NCI-H1694 treated with DMSO at 0.1 percent for 48 hours (cell line): ENCODE results near the gene ZCCHC2.

Experiments used
- DNase-seq: peaks from one replicate; lab custom pipeline; 2025; lab: John Stamatoyannopoulos, UW

The ZCCHC2 gene

DNA sequence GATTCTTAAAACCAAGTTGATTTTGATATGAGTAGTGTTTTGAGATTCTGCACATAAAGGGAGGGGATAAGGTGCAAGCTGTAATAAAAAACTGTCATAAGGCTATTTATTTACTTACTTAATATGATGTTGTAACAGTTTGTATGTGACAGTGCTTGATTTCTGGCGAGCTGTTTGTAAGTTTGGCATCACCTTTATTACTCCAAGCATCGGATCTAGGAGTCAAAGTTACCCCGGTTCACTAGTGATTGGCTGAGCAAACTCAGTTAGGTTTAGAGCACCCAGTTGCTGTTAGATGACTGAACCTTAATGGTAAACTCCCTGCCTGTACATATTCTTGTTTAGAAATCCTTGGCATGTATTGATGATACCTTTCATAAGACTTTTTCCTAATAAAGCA, 16.1 kb downstream of the ZCCHC2 start:
- no peak for DNase-seq

DNA sequence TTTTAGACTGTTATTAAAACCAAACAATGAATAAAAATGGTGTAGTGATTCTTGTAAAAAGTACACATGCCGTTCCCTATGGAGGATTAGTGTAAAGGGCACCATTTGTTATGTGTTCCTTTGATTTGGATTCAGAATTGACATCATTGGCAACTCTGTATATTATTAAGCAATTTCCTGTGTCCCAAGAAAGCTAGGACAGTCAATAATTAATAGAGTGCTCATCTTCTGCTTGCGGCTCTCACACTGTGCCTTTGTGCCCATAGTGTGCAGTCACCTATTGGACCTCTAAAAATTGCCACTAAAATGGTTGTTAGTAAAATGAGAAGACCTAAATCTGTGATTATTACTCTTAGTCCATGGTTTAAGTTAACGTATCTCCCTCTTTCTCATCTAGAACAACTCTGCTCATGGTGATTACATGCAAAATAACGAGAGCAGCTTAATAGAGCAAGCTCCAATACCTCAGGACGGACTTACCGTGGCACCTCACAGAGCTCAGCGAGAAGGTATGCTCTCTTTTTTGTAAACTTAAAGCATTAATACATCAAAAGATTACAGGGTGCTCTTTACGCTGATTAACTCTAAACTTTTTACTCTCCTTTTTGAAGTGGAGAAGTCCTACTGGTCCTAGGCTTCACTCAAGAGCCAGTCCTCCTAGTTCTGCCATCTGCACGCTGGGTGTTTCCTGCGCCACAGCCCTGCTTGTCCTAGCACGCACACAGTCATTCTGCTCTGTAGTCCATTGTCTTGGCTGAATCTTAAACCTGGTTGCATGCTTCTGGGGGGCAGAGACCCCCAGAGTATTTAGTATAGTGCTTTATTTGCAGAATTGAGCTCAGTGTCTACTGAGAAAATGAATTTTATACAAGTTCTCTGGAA, 16.7 kb downstream of the ZCCHC2 start:
- DNase-seq, result no peak

DNA sequence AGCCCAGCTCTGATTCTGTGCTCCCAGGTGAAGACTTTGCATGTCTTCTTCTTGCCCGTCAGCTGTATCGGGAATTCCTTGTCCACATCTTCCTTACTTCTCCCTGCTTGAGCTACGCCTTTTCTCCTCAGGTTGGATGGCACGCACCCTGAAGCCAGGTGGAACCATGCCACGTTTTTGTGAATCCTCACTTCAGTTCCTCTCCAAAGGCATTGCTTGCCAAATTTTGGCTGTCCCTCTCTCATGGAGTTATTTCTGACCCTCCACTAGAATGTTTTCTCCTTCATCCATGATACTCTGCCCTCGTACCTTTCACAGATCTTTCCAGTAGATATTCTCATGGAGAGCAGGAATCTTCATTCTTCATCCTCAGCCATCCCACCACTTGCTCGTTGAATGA, 20.2 kb downstream of the ZCCHC2 start:
- DNase-seq, result no peak

DNA sequence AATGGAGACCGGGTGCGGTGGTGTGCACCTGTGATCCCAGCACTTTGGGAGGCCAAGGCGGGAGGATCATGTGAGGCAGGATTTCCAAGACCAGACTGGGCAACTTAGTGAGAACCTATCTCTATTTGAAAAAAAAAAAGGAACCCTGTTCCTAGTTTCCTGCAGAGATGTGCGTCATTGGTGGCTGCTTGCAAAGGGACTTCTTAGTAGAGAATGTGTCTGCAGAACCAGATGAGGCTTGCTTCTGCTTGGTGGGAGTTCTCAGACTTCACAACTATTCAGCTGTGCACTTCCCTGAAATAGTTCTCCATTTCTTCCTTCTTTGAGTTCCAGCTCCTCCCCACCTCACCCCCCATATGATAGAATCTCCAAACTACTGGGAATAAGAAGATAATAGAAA, 22.3 kb downstream of the ZCCHC2 start:
- DNase-seq, result no peak

DNA sequence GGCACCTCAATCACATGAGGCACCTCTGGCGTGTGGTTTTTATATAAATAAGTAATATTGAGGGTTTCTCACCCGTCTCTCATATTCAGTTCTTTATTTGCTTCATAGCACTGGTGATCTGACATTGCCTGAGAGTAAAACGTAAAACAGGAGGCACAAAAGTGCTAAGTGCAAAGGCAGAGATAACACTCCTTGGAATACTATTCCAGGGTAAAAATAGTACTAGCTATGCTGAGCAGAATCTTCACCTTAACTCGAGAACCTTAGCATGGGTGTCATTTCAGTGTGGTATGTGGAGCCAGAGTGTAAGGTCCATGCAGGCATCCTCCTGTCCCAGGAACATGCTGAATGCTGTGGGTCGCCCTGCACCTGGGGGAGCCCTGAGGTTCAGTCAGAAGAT, 26.9 kb downstream of the ZCCHC2 start:
- DNase-seq, result no peak

DNA sequence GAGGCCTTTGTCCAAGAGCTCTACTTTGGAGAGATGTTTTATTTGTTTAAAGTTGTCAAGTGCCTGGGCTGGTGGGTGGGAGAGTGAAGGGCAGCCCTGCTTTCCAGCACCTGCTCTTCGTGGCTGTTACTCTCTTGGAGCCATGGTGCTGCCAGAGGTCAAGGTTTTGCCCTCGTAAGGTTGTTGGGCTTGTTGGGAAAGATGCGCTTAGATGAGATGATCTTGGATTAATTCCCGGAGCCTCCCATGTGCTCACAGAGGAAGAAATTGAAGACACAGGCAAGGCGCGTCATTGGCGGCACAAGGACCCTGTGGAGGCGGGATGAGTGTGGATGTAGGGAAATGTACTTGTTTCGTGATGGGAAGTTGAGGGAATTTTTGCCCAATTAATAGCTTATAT, 27.9 kb downstream of the ZCCHC2 start:
- no peak for DNase-seq

DNA sequence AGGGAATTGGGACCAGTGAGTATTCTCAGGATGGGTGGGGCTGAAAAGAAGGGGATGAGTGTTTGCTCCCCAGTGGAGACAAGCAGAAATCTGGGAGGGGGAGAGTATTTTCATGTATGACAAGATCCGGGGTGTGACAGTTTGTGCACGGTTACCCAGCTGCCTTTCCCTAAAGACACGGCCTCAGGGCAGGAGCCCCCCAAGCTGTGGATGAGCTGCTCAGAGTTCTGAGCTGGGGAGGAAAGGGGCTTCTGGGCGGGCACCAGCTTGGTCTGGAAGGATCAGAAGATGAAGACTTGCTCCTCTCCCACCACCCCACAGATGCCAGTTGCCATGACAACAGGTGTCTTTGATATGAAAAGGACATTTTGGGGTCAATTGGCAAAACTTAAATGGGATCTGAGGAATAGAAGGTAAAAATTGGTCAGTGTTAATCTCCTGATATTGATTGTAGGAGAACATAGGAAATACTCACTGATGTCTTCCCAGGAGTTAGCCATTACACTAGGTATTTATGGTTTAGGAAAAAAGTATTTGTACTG, 29.2 kb downstream of the ZCCHC2 start:
- DNase-seq, result no peak

DNA sequence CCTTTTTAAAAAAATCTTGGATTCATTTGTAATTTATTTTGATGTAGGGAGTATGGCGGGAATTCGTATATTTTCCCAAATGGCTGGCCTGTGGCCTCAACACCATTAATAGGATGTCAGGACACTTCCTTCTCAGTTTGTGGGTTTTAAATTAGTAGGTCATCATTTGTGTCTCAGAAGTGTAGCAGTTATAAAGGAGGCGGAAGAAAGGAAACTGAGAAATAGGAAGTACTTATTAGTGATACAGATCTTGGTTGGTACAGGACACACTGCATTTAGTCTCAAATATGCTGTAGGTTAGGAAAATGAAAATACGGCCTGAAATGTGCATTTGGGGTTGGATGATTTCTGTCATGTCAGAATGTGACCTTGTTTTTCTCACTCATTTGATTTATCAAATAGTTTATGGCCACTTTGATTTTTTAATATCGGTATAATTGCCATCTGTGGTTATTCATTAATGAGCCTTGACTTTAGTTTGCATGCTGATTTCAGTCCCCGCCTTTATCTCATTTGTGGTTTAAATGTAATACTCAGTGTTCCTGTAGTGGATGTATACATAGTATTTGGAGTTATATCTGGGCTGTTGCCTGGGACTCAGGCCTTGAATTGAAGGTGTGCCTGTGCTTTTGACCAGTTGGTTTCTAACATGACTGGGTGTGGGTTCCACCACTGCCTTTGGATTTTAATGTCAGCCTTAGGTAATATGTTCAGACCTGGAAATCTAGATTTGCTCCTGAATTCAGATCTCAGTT, 31.4 kb downstream of the ZCCHC2 start:
- DNase-seq, result no peak

DNA sequence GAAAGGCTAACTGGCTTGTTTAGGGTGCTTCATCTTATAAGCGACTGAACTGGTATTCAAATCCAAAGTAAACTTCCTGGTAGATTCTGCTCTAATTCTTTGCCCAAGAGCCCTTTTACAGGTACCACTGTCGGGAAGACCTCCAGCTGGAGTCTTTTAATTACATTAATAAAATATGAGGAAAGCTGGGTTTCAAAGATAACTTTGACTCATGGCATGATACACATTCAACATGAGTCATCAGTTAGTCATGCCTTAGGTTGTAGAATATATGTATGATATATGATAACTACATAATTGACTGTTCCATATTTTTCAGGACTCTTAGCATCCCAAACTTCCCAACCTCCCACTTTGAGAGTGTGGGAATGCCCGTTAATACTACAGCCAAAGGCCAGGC, 32.3 kb downstream of the ZCCHC2 start:
- no peak for DNase-seq

DNA sequence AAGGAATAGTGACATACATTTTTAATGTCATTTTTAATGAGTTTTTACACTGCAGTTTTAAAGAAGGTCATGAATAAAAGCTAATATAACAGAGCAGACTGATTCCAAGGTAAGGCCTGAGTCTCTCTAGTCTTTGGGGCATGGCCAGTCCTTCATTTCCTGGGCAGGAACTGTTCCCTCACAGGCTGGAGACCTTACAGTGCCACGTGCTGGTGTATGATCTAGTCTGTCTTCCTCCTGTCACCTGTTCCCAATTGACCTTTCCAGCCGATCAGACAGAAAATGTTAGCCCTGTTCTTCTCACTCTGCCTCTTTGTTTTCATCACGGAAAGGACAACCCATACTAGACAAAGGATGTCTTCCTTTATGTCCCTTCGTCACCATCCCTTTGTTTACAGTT, 33.6 kb downstream of the ZCCHC2 start:
- DNase-seq, result no peak

DNA sequence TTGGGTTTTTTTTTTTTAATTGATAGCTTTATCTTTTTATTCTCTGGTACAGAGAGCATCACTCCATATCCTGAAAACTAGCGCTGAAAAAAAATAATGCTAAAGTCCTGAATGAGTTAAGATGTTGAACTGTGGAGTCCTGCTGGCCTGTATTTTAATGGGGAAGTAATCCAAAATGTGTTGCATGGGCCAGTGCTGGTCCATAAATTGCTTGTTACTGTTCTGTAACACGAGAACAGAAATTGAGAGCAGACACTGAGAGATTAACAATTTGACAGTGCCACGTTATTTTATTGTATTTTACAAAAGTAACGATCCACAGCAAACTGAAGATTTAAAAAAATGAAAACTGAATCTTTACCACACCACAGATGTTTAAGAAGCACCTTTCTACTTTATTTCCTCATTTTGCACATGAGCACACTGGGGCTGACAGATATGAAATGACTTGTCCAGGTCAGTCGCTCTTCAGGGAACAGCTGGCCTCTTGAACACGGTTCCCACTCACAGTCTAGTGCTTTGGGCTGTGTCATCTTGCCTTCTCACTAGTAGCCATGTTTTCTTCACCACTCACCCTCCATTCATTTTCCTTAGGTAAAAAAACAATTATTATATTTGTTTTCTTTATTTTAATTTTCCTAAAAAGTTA, 35.3 kb downstream of the ZCCHC2 start:
- DNase-seq, result no peak

DNA sequence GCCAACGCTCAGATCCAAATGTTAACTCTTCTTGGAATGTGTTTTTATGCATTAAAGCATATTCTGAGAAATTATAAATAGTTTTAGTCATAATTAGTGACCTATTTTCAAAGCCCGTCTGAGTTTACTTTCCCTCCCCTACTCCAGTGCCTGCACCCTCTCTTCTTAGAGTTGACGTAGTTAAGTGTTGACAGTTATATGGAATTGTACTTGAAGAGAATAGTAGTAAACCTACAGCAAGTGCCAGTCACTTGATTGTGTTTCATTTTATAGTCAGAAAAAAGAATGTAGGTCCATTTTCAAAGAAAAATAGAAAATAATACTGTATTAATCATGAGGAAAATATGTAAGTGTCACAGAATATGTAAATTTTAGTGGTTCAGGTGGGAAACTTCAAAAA, 41.2 kb downstream of the ZCCHC2 start:
- DNase-seq, result no peak

DNA sequence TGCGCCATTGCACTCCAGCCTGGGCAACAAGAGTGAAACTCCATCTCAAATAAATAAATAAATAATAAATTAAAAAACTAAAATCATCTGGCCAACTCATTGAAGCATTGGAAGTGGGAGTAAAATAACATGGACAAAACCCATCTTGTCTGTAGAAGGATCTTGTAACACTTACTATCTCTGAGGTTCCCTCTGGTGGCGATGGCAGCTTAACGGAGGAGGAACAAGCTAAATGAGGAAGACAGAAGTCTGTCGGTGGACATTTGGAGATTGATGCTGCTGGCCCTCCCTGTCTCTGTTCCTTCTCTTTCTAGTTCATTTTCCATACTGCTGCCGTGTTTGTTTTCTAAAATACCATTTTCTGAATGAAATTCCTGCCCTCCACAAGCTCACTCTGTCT, 43.4 kb downstream of the ZCCHC2 start:
- DNase-seq, result no peak

DNA sequence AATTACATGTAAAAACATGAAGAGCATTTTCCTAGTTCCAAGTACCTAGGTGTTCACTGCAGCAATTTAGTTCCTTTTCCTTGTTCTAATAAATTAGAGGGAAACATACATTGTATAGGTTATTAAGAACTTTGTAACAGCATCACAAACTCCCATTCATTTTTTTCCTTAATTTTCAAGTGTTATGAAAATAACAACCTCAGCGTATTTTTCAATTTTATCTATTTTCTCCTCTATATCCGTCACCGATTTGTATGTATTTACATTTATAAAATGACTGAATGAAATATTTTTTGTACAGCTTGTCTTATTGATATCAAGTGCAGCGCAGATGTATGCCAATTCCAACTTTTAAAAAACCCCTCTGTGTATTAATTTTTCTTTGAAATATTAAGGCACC, 44.0 kb downstream of the ZCCHC2 start:
- no peak for DNase-seq

DNA sequence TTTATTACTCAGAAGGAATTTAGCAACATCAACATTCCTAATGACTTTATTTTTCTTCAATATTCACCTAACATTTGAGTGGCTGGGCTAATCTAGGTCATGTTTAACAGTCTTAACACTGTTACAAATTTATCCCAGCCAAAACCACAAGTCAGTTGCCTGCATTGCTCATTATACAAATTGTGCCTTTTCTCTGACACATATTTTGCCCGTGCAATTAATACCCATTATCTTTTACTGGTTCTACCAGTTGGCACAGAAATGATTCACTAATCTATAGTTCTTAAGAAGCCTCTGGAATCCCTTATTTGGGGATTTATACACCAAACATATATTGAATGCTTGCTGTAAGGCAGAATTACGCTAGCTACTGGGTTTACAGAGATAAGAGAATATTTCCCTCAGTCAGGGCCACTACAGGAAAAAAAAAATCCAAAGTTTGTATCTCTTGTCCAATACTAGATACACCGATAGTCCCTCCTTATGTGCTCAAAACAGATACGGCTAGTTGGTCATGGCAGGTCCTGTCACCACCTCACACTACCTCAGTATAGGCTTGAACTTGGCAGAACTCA, 46.3 kb downstream of the ZCCHC2 start:
- DNase-seq, result no peak

DNA sequence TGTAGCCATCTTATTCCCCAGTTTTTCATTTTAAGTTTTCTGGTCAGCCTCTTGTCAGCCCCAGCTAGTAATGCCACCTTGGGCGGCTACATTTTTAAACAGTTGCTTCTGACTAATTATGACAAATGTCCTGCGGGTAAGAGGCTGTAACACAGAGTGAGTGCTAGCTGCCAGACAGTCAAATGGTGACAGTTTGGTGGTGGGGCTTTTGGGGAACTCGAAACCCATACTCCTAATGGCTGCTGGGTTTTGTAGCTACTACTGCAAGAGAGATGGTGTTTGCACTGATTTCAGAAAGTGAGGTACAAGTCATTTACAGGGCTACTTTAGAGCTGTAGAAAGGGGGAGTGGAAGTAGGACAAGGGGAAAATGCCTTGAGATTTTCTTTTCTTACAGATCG, 48.2 kb downstream of the ZCCHC2 start:
- DNase-seq, result no peak

DNA sequence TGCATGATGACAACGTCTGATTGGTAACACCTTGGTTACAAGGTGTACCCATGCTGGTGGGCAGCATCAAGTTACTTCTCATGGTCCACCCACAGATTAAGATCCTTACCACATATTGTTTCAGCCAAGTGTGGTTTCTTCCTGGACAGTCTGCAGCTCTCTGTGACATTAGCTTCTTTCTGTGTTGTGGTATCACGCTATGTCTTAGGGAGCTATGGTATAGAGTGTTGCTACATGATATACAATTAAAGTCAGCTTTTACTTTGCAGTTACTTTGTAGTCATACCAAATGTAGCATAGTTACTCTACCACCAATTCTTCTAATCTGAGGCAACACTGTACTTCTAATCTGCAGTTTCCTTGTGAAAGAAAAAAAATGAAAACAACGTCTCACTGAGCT, 48.8 kb downstream of the ZCCHC2 start:
- DNase-seq, result no peak

DNA sequence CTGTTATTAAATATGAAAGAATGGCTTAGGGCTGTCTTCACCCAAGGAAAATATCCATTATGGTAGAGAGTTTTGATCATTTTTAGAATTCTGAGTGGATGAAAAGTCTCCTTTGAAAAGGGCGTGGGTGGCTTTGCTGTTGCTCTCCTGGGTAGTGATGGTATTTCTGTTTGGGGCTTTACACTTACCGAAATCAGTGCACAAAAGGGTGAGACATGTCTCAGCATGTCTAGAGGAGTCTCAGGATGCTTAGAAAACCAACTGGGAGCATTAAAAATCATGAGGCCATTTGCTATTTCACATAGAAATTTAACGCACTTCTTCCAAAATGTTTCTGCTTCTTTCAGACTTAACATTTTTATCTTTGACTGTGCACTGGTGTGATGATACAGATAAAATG, 49.6 kb downstream of the ZCCHC2 start:
- DNase-seq, result no peak

DNA sequence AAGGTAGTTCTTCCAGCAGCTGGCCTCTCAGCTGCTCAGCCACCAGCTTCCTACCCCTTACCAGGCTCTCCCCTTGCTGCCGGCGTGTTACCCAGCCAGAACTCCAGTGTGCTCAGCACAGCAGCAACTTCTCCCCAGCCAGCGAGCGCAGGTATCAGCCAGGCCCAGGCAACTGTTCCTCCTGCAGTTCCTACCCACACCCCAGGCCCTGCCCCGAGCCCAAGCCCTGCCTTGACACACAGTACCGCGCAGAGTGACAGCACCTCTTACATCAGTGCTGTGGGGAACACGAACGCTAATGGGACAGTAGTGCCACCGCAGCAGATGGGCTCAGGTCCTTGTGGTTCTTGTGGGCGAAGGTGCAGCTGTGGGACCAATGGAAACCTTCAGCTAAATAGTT, 52.0 kb downstream of the ZCCHC2 start:
- no peak for DNase-seq

DNA sequence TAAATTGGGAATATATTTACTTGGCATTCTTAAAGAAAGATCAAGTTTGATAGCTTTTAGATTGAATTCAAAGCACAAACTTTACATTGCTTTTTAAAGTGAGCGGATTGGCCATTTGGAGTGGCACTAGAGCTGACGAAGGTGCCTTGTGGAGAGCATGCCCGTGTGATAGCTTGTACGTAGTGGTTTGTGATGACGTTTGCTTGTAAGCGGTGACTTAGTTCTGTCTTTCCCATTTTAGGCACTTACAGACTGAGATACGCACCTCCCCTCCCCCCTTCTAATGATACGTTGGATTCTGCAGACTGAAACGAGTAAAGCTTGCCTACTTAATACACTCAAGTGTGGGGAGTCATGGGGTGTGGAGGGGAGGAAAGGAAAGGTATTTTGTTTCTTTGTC, 53.4 kb downstream of the ZCCHC2 start:
- no peak for DNase-seq

DNA sequence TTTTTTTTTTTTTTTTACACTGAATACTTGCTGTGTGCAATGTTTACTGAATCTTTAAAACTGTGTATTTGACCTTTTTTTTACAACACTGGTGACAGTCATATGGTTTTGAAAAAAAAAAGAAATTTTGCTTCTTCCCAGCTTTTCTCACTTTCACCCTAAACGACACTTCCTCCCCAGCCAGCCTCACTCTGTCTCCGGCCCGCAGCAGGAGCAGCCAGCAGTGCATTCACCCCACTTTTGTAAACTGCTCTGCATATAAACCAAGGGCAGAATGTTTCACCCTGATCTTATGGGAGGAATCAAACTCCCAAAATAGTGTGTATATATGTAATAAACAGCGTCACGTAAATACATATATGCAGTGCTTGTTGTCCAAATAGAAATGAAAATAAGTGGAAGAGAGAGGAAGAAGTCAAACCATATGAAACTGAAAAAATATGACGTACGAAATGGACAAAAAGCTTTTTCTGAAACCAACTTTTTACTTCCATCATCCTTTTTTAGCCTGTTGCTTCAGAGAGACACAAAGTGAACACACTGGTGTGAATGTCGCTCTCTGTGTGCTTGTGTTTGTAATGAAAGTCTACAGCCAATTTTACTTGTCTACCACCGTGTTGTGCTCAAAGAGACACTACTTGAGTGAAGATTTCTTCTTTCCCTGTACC, 54.2 kb downstream of the ZCCHC2 start:
- no peak for DNase-seq

DNA sequence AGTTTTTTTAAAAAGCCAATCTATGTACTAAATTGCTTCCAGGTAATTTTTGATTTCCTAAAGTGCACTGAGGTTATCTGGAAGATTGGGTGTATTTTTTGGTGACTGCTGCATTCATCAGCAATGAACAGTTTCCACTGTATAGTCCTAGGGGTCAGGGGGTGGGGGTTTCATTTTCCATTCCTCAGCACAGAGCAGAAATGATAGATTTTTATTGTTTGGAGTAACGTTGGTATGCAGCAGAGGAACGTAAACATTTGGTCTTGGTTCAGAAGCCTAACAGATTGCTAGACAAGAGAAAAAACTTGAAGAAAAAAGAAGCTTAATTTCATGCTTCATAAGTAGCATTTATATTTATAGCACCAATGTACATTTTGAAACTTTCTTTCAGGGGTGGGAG, 54.9 kb downstream of the ZCCHC2 start:
- no peak for DNase-seq
